Measurements from ENCODE around the gene TMEM167A. TPM values are rescaled to one million over a fixed set of nuclear protein-coding genes. Genes with fewer than 3 reads are reported as not detected.

The TMEM167A gene
- total and polyA plus RNA-seq, 2 experiments from 2014 or later: 179 to 267 TPM

DNA sequence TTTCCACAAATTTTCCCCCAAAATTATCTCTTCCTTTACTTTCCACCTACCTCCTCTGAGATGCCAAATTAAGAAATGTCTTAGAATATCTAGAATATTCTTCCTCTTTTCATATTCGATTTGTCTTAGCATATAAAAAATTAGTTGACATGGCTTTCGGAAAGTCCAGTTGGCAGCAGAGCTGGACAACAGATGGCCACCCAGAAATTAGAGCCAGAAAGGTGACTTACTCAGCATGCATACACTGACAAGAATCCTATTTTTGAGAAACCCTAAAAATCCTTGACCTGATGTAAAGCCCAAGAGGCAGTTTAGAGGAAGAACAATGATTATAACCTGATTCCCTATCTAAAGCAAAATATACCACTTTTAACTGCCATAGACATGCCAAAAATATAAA is 22.0 kb downstream of the TMEM167A start:
- H3K79me2 ChIP-seq (replicated peaks; ENCODE audit: insufficient read depth): peaks cover 16% of the 10 kb centered on the region
- H3K4me3 Mint-ChIP-seq: no peak overlapping the region
- H3K27me3 ChIP-seq (ENCODE audit: insufficient read depth): no peaks in the 10 kb centered on the region
- H3K4me1 Mint-ChIP-seq: peaks cover 11% of the 10 kb centered on the region
- H2AFZ ChIP-seq: no peak overlapping the region
- TF ChIP-seq EZH2phosphoT487 (IDR thresholded peaks at IDR 0.05; ENCODE audit: unreplicated experiment) (no peak), JUNB (IDR thresholded peaks at IDR 0.05; ENCODE audit: unreplicated experiment) (no peak), ZNF331 (CRISPR knock-in tag; IDR thresholded peaks at IDR 0.05; ENCODE audit: low read depth) (no peak), CTCF (conservative IDR thresholded peaks at IDR 0.05; ENCODE audit: low read depth in 2 of 2) (no peak), ZNF462 (CRISPR knock-in tag; IDR thresholded peaks at IDR 0.05) (no peak), EZH2 (IDR thresholded peaks at IDR 0.05; ENCODE audit: low read depth, unreplicated experiment) (no peak), CREB1 (CRISPR knock-in tag; IDR thresholded peaks at IDR 0.05; ENCODE audit: low read depth) (no peak), REST (IDR thresholded peaks at IDR 0.05; ENCODE audit: unreplicated experiment) (no peak), ETS1 (IDR thresholded peaks at IDR 0.05) (no peak), ZNF114 (CRISPR knock-in tag; IDR thresholded peaks at IDR 0.05) (no peak), NANOG (IDR thresholded peaks at IDR 0.05; ENCODE audit: borderline replicate concordance) (no peak), STAT1 (IDR thresholded peaks at IDR 0.05; ENCODE audit: unreplicated experiment) (no peak), POLR2AphosphoS5 (IDR thresholded peaks at IDR 0.05; ENCODE audit: low read depth) (no peak)
- H3K4me1 ChIP-seq (ENCODE audit: insufficient read depth): peaks cover 5% of the 10 kb centered on the region; the same call in 1 of the 2 replicates
- no peak for DNase-seq (ENCODE audit: low spot score)
- no peak overlapping the region for H3K4me2 ChIP-seq
- no peak overlapping the region for H3K4me3 ChIP-seq
- peaks cover 3% of the 10 kb centered on the region; the same call in 1 of the 2 replicates for H4K20me1 ChIP-seq (replicated peaks; ENCODE audit: insufficient read depth)
- H3K27ac ChIP-seq (ENCODE audit: low read depth): 0 out of 2 replicates have a peak overlapping the region, but pooled peaks have one; percentile 52
- H3K36me3 Mint-ChIP-seq (ENCODE audit: low read depth): peaks cover 29% of the 10 kb centered on the region
- peaks cover 4% of the 10 kb centered on the region; the same call in 1 of the 2 replicates for H3K36me3 ChIP-seq (ENCODE audit: insufficient read depth)
- no peak overlapping the region for H3K27ac Mint-ChIP-seq
- 0 out of 2 replicates have a peak, but pooled peaks cover 4% of the 10 kb centered on the region for H3F3A ChIP-seq (replicated peaks; ENCODE audit: low read depth)
- ATAC-seq: no peak
- no peaks in the 10 kb centered on the region for H3K9me2 ChIP-seq (ENCODE audit: insufficient read depth)
- no peaks in the 10 kb centered on the region for H3K27me3 Mint-ChIP-seq (ENCODE audit: insufficient read depth, low read depth, poor library complexity)
- H3K9me3 Mint-ChIP-seq: no peaks in the 10 kb centered on the region; the same call in 2 of the 3 replicates

Measured in GM23338 (cell line).